Activated CD4-positive, CD25-positive, alpha-beta regulatory T cell treated with anti-CD3 and anti-CD28 coated beads, Interleukin-2, amount 50 U/mL, for 16 hours (primary cell): Measurements from ENCODE around the gene CYP26B1.

Experiments
- DNase-seq: peaks from one replicate; pipeline ENCODE4 v3.0.0-alpha.2; 2020; ENCODE audit warnings: low read depth, low spot score

CYP26B1 gene

DNA sequence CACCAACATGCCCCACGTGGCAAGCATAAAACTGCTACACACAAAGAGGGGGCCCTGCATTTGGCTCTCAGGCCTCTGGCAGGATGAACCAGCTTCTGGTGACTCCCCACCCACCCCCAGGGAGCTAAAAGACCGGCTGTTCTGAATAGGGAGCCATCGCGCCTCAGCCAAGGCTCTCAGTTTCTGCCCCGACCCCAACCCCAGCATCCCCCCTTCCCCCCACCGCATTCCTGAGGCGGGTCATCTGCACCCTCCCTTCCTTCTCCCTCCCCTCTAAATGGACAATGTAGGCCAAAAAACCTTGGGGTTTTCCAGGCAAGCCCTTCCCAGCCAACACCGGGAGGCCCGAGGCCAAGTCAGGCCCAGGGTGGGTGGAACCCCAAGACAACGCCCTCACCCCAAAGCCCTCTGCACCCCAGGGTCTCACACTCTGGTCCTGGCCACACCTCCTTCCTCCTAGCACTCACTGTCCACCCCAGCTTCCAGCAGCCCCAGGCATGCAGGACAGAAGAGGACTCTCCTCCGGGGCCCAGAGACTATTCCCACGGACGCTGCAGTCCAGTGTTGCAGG, 5.7 kb downstream of the CYP26B1 start:
- DNase-seq = no peak

DNA sequence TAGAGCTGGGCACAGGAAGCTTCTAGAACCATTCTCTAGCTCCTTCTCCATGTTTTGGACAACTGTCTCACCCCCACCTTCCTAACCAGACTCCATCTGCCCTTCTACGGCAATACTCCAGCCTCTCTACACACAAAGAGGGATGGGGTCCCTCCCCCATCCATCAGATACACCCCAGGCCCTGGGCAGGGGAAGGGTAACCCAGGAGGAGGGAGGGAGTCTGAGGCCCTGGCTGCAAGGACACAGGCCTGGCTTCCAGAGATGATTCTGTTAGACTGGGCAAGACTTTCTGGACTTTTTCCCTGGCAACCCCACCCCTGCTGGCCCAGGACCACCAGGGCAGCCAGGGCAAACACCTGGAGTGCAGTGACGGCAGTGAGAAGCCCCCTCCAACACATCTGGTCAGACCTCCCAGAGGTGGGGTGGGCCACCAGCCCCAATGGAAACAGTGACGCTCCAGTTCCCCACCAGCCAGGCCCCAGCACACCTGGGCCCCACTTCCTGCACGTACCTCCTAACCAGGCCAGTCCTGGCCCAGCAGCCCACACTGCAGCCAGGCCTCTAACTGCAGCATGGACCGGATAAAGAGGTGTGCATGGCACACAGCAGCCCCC, 6.5 kb downstream of the CYP26B1 start:
- DNase-seq = no peak

DNA sequence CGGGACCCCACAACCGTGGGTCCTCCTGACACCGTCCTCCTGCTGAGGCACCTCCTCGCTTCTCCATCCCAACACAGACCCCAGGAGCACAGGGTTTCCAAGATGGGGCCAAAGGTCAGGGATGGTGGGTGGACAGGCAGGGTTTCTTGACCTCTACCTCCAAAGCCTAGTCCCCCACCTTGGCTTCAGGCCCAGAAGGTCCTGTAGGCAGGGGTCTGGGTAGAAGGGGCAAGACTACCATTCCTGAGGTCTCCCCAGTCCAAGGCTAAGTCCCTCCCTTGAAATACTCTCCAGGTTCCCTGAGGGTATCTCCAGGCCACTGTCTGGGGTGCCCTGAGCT, 7.1 kb downstream of the CYP26B1 start:
- DNase-seq = no peak

DNA sequence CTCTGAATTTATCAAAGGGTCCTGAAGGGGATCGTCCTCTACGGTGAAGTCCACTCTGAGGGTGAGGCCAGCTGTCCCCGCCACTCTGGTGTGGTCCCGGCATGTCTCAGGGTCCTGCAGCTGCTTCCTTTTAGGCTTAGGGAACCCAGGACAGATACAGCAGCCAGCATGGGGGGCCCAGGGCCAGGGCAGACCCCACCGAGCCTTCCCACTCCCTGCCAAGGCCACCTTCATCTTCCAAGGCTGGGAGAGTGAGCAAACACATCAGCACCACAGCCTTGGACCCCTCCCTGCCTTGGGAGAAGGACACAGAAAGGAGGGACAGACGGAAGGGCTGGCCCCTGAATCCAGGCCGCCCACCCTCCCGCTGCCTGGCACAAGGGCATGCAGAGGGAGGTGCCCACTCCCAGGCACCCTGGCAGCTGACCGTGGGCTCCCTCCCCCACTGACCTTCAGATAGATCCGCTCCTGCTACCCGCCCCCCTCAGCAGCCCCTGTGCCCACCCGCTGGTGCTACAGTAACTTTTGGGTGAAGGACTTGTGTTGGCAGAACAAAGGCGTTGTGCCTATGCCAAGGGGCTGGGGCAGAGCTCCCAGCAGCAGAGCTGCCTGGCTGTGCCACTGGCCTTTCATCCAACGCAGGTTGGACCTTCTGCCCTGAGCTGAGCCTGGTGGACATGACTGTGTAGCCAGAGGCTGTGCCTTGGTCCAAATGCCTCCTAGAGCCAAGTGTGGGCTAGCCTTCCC, 7.6 kb downstream of the CYP26B1 start:
- DNase-seq = no peak

DNA sequence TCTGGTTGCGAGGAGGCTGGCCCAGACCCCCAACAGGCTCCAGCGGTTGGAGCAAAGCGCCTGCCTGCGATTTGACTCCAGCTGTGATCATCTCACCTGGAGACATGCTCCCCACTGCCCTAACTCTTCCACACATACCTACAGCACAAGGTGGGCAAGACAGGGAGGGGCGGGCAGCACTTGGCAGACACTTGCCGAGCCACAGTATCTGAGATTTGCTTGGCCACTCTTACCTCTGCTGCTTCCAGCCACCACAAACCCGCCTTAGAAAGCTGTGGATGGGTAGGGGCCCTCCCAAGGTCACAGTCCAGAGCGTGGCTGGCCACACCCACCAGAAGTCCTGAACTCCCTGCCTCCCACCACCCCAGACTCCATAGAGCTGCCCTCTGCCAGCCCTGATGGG, 8.2 kb downstream of the CYP26B1 start:
- no peak for DNase-seq

DNA sequence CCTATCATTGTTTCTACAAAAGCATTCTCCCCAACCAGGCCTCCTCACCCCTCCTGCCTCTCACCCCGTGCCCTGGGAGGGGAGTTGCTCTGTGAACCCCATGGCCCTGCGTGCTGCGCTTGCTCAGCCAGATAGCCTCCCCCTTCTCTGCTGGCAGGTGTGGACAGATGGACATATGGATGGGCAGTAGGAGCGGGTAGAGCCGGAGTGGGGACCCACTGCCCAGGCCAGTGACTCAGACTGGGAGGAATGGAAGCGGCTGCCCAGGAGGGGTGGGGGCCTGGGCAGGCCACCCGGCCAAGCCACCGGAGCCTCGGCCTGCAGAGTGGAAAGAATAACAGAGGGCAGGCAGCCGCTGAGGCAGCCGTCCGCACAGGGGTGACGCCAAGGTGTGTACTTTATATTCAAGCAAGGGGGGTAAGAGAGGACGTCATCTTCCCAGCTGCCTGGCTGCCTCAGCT, 8.7 kb downstream of the CYP26B1 start:
- no peak for DNase-seq

DNA sequence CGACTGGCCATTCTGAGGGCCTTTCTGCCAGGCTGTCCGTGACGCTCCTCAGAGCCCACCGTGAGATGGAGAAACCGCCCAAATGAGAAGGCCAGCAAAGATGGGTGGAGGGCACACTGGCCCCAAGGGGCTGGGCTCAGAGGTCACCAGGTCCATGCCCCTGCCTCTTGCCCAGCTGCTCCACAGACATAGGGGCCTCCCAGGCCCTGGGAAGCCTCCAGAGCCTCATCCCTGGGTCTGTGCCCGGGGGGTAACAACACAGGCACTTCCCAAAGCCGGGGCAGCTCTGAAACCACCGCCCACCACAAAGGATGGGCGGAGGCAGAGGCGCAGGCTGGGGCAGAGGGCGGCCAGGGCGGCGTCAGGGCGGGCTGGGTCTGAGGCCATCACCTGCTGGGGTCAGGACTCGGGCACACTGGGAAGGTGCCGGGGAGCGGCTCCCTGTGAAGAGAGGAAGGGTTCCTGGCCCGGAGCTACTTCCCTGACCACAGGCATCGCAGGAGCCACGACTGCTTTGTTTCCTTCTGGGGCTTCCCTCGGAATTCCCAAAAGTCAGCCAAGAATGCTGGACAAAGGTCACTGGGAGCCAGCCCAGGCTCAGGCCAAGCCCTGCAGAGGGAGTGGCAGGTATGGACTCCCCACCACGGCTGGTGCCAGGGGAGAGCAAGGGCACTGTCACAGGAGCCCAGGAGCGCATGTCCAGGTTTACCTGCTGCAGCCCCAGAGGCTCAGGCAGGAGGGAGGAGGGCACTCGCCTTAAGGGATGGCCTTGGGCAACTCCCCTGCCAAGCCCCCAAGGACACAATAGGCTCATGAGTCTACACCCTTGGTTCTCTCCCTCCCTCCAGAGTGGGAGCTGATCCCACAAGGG, 9.4 kb downstream of the CYP26B1 start:
- DNase-seq = no peak

DNA sequence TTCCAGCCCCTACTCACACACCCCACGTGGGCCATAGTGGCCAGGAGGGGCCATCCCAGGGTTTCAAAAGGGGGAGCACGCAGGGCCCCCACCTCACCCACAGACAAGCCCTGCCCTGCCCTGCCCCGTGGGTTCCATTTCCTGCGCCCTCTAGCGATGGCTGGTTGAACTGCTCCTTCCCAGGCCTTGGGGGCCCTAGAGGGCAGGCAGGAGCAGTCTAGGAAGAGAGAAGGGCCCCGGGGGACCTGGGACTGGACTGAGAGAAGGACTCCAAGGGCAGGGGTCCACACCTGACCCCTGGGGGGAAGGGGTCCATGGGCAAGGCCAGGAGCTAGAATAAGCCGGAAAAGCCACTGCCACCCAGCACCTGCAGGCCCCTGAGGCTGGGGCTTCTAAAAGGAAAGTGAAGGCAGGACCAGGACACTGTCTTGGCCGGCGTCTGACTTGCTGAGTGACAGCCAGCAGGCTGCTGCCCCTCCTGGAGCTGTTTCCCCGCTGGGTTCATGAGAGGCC, 10.1 kb downstream of the CYP26B1 start:
- peak; percentile 38 for DNase-seq

DNA sequence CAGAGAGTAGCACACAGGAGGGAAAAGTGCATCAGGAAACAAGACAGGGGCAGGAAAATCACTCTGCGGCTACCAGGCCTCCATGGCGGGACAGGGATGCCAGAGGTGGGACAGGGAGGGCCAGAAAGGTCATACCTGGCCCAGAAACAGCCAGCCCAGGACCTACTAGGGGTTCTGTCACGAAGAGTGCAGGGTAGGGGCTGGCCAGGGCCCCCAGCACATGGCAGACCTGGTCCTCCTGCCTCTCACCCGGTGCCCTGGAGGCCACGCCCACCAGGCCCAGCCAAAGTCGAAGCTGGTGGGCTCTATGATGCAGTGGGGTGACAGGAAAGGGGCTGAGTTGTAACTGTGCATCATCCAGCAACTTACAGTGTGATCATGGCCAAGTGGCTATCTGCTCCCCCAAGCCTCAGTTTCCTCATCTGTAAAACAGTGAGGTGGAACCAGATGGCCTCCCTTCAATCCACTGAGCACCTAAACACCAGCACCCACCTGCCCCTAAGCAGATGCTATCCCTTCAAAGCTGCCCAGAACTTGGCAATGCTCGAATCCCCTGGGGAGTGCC, 10.6 kb downstream of the CYP26B1 start:
- DNase-seq = no peak

DNA sequence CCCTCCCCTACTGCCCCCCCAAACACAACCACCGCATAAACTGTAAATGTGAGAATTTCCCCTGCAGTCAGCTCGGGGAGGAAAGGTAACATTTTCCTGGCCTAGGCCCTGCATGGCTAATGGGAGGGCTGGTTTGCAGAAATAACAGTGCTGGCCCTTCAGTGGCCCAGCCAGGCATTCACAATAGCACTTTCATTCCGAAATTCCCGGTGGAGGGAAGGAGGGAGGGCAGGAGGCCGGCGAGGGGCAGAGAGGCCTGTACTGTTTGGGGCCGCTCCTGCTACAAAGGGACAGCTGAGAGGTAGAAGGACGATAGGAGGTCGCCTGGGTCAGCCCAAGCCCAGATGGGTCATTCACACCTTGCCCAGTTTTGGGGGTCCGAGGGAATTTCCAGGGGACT, 11.3 kb downstream of the CYP26B1 start:
- DNase-seq = no peak

DNA sequence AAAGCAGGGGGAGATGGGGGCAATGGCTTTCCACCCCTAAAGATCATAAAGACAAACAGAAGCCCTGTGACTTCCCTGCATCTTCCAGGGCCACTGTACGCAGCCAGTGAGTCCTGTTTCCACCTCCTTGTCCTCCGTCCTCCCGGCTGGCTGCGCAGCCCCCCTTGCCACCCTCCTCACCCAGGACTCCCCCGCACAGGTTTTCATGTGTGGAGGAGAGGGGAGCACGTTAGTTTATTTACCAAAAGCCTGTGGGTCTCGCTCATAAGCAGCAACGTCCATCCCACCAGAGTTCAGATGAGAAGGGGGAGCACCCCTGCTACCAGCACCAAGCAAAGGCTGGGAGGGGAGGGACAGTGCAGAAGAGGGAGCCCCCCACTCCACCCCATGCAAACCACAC, 11.7 kb downstream of the CYP26B1 start:
- no peak for DNase-seq

DNA sequence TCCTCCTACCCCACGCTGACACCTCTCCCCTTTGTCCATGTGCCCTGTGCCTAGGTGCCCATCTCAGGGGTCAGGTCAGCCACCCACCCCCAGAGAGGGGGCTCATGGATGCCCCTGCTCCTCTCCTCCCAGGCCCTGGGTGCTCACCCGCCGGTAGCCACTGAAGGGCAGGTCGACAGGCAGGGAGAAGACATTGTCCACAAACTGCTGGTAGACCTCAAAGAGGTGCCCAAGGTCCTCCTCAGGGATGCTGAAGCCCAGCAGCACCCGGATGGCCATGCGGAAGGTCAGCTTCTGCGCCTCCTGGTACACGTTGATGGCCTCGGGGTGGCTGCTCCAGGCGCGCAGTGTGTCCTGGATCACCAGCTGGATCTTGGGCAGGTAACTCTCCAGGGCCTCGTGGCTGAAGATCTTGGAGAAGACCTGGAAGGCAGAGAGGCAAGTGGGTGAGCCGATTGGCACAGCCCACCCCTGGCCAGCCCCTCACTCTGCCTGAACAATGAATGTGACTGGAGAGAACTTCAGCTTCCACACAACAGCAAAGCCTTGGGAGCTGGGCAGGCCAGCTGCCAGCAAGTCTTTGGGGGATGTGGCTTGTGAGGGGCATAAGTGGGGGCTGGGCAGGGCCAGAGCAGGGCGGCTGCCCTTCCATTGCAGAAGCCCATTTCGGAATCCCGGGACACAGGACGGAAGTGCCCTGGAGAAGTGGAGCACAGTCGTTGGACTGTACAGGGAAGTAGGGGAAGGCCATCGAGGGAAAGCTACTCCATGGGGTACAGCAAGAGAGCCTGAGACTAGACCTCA, 12.5 kb downstream of the CYP26B1 start:
- no peak for DNase-seq

DNA sequence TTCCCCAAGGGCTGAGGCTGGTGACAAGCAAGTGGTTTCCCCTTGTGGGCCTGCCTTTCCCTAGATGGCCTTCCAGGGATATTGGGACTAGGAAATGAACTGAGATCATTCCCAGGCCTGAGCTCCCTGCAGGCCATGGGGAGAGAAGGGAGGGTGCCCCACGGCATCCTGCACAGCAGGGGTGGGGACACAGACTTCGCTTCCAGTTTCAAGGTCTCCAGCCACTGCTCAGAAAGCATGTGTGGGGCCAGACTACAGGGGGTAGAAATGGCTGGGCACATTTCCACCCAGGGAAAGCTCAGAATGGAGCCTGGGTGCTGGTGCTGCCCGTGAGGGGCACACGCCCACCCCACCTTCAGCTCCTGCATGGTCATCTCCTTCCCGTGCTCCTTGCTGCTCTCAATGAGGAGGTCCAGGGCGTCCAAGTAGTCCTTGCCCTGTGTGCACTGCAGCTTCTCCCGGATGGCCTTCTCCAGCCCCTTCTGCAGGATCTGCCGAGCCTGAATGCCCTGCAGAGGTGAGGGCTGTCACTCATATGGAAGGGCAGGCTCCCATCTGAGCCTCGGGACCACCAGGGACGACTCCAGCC, 13.2 kb downstream of the CYP26B1 start:
- no peak for DNase-seq

DNA sequence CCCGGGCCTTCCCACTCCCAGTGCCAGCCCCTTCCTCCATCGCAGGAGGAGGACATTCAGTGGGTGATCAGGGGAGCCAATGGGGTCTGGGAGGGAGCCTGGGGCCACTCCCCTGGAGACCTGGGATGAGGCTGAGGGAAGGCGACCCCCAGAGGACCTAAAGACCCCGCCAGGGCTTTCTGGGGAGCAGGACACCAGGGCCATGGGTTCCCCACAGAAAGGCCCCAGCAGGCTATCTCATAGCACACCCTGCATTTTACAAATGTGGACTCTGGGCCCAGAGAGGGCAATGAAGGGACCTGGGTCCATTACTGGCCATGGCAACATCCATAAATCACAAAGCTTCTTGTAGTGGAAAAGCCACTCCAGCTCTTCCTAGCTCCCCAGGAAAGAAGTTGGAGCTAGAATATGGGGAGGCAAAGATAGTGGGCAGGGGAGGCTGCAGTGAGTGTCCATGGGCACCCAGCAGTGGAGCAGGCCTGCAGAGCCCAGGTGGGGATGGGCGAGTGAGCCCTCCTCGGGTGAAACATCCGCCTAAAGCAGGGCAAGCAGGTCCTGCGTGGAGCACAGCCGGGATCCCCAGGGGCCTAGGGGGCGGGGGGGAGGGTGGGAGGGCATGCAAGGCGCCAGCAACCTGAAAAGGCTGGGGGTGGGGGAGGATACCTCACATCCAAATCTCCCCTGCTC, 13.8 kb downstream of the CYP26B1 start:
- no peak for DNase-seq

DNA sequence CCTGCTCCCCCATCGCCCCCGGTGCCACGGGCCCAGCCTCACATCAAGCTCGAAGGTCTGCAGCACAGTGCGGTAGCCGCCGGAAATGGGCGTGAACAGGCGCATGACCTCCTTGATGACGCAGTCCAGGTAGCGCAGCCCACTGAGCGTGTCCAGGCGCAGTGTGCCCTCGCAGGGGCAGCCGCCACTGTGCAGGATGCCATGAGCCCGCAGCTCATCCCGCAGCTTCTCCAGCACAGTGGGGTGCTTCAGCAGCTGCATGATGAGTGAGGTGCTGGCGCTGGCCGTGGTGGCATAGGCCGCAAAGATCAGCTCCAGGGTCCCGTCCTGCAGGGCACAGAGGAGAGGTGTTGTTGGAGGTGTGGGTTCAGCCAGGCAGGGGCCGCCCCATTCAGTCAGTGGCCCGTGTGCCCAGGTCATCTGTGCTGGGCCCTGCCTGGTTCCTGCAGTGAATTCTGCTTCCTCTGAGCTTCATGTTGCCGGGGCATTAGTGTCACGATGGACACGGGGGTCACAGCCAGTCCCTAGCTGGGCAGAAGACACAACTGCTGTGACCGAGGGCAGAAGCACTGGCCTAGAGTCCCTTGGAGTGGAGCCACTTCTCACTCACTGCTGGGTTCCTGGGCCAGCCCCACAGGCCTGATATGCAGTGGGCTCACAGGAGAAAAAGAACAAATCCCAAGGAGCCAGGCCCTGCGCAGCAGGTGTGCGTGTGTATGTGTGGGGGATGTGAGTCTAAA, 14.5 kb downstream of the CYP26B1 start:
- no peak for DNase-seq

DNA sequence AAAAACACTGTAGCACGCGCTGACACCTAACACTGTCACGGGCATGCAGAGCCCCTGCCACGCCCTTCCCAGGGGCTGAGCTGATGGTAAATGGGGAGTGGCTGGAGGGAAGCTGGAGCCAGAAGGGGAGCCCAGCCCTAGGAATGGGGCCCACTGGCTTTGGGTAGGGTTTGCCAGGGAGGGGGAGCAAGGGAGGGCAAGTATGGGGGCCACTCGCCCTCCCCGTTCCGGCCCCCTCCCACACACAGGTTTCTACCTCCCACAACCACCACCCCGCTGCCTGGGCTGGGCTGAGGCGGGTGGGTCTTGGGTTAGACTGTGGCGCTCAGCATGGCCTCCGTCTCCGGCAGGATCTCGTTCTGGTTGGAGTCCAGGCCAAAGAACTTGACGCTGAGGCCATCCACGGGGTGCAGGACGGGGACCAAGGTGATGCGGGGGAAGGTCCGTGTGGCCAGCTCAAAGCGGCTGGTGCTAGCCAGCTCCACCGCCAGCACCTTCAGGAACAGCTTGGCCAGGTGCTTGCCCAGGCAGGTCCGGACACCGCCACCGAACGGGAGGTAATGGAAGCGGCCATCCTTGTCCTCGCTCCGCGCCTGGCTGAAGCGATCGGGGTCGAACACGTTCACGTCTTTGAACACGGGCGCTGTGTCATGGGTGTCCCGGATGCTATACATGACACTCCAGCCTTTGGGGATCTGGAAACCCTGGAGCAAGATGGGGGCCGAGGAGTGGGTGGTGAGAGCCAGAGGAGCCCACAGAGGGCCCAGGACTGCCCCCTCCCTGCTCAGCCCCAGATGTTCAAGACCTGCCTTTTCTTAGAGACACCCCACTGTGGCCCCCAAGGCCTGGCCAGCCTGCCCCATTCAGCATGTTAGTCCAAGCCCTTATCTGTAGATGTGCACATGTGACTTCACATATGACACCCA, 15.5 kb downstream of the CYP26B1 start:
- DNase-seq = no peak

DNA sequence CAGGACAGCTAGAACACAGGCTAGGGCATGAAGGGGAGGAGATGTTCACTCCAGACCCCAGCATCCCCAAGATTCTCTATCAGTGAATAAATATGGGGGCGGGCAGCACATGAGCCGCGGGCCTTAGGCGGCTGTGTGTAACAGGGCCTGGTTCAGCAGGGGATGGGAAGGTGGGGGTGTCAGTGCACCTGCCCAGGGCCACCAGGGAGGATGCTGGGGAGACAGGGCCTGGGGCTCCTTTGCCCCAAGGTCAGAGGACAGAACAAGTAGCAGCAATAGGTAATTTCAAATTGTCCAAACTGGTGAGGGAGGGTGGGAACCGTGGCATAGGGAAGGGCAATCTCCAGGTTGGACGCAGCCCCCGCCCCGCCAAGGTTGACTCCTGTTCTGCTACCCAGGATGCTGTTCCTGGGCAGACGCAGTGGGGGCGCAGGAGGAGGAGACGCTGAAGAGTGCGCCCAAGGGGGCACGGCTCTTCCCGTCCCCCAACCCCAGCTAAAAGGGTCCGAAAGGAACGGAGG, 16.2 kb downstream of the CYP26B1 start:
- no peak for DNase-seq
